ENCODE measurements around the gene ZDHHC19.
"Not testable (repeated sequence)": the region's sequence is repeated elsewhere in the genome, so short reads cannot be mapped to it uniquely, and the experiment has no call there.

The ZDHHC19 gene

DNA sequence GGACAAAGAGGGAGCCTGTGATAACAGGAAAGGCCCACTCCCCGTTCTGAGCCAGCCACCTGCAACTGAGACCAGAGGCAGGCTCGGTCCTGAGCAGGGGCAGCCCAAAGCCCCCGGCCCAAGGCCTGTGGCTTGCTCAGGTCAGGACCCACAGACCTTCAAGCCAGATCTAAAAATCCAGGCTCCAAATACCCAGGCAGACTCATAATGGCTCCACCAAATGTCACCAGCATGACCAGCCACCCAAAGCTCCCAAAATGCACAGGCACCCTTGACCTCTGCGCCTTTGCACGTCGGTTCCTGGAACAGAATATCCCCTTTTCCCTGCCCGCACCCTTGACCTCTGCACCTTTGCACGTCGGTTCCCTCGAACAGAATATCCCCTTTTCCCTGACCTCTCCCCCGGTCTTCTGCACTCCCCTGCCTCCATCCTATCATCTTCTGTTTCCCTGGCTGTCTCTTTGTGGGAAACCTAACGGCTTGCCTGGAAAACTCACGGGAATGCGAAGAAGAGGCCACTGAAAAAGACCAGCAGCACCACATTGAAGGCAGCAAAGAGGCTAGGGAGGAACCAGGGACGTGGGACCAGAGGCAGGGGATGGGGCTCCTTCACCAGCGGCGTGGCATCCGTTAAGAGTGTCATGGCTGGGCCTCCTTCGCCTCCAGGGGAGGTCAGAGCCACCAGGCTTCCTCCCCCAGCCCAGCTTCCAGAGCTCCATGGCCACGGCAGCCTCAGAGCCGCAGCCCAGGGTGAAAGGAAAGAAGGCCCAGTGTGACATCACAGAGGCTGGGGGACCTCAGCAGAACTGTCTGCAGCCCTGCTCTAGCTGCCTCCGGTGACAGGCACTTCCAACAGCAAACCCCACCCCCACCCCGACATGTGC is at the start of gene ZDHHC19:
Gene ZDHHC19, minus strand, starts transcription at position 728 of the 884 bp plus-strand sequence. Its CDS starts 85 bp downstream, at position 643.
- no peak for DNase-seq (ENCODE audit: low spot score)

- no peak for DNase-seq (ENCODE audit: low spot score)
Measured at GRCh38 chr3:196260784-196261183, 49.6 kb upstream of the ZDHHC19 start.

DNA sequence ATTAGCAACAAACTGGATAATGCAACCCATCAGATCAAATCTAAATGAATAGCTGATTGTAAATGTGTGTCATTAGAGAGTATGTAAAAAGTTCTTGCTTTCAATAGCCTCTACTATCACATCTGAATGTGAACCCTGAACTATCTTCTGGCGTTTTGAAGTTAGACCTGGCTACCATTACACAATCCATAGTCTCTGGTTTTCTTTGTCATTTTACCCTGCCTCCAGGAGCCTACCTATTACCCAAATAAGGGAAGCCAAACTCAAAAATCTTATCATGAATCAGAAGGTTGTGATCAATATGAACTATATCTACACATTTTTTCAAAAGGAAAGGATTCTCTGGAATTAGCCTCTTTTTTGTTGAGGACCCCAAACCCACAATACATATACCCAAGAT is 44.6 kb upstream of the ZDHHC19 start:
- no peak for DNase-seq (ENCODE audit: low spot score)

GRCh38 chr3:196254376-196255283 is 43.4 kb upstream of the ZDHHC19 start:
- DNase-seq (ENCODE audit: low spot score), result no peak

GRCh38 chr3:196251918-196252317 is 40.7 kb upstream of the ZDHHC19 start:
- DNase-seq (ENCODE audit: low spot score), result no peak

GRCh38 chr3:196246612-196247308 is 35.6 kb upstream of the ZDHHC19 start:
- DNase-seq (ENCODE audit: low spot score), result no peak

- DNase-seq (ENCODE audit: low spot score), result not testable (repeated sequence)
Measured at GRCh38 chr3:196244166-196244565, 33.0 kb upstream of the ZDHHC19 start.

DNA sequence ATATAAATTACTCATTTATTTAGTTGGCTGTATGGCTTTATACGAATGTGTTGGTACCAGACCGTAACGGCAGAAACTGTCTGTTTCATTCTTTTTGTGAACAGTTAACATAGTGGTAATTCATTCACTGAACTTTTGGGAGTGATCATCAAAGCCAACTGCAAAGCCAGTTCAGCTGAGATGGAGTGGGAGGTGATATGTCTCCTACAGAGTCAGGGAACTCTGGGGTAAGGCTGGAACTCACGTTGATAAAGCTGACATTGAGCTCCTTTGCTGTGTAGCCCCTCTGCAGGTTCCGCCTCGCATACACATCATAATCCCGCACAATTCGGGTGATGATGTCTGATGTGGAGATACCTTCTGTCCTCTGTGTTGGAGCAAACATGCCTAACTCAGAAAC is 30.5 kb upstream of the ZDHHC19 start:
- no peak for DNase-seq (ENCODE audit: low spot score)

GRCh38 chr3:196240424-196240823 is 29.2 kb upstream of the ZDHHC19 start:
- DNase-seq (ENCODE audit: low spot score), result no peak

- DNase-seq (ENCODE audit: low spot score), result no peak
Measured at GRCh38 chr3:196238612-196239560, 27.7 kb upstream of the ZDHHC19 start.

- no peak for DNase-seq (ENCODE audit: low spot score)
Measured at GRCh38 chr3:196237203-196237602, 26.0 kb upstream of the ZDHHC19 start.

DNA sequence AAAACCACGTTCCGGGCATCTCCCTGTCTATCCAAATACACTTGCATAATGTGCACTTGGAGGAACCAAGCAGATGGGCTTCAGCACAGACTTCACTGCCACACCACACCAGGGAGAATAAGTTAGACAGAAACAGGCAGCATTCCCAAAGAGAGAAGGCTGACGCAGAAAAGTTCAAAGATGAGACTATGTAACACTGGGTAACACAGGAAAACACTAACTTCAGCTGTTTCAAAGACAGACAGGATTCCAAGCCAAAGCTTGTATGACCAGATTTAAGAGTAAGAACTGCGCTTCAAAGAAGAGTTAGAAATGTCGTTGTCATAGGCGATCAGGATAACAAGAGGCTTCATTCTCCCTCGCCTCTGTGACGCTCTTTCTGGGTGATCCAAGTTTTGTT is 25.0 kb upstream of the ZDHHC19 start:
- no peak for DNase-seq (ENCODE audit: low spot score)

- DNase-seq (ENCODE audit: low spot score), result no peak
Measured at GRCh38 chr3:196235452-196236122, 24.4 kb upstream of the ZDHHC19 start.

DNA sequence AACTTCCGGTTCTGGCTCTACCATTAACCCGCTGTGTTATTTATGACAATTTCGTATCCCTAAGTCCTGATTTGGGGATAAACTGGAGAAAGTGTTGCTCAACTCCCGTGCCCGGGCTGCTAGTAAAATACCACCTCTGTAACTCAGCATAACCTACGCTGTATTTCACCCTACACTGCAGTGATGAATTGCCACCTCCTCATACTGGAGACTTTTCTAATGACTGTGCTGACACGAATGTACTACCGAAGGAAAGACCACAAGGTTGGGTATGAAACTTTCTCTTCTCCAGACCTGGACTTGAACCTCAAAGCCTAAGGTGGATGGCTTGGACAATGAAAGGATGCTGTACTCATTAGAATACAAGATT is 21.7 kb upstream of the ZDHHC19 start:
- DNase-seq (ENCODE audit: low spot score), result no peak

GRCh38 chr3:196232154-196232881 is 21.1 kb upstream of the ZDHHC19 start:
- DNase-seq (ENCODE audit: low spot score), result no peak

DNA sequence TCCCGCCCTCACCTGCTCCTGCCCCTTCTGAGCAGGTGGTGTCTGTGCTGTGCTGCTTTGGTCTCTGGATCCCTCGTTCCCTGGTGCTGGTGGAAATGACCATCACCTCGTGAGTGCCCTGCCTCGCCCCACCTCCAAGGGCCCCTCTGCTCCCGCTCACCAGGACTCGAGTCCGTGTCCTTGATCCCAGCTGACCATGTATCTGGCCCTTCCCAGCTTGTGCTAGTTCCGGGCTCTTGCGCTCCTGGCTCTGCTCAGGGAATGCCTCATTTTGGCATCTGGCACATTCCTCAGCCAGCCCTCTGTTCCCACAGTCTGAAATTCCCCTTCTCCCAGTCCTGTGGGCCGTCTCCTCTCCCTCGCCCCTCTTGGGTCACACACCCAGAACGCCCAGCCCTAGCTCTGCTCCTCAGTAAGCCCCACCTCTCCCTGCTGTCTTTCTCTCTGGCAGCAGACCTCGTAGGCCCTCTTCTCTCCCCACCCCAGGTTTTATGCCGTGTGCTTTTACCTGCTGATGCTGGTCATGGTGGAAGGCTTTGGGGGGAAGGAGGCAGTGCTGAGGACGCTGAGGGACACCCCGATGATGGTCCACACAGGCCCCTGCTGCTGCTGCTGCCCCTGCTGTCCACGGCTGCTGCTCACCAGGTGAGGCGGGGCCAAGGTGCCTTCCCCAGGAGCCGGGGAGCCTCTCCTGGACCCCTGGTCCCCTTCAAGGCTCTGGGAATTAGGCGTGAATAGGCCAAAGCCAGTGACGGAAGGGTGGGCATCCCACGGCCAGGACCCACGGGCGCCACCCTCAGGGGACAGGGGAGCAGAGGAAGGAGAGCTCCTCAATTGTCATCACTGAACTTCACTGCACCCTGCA is 16.7 kb upstream of the ZDHHC19 start:
- no peak for DNase-seq (ENCODE audit: low spot score)

DNA sequence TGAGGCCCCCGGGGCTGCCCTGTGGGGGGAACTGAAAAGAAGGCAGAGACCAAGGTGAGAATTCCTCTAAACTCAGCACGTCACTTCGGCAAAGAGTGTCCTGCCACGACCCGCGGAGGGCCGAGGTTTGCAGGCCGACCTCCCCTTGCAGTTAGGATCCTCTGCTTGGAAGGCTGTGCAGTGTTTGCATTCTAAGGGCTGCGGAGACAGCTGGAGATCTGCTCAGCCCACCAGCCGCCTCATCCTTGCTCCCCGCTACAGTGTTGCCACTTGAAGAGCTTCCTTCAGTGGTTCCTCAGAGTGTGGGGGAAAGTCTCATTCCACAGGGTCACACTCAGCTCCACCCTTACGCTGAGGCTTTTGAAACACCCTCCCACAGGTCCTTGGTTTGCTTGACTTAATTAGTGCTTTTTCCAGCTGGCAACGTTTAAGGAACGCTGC is 15.9 kb upstream of the ZDHHC19 start:
- no peak for DNase-seq (ENCODE audit: low spot score)

GRCh38 chr3:196225763-196226364 is 14.7 kb upstream of the ZDHHC19 start:
- DNase-seq (ENCODE audit: low spot score), result no peak

All from D341Med (cell line).